Stimulated activated CD4-positive, alpha-beta T cell treated with anti-CD3 and anti-CD28 coated beads, Interleukin-15, amount 100 ng/mL, for 1 hour (primary cell): ENCODE results near the gene TELO2.

Experiments used
- DNase-seq, 2 donors: peaks; one replicate each; pipeline ENCODE4 v3.0.0-alpha.2; 2020; ENCODE audit warnings: low read depth in 1 of 2, low spot score in 1 of 2

Gene TELO2

GRCh38 chr16:1553946-1554825, 61.0 kb downstream of the TELO2 start:
- DNase-seq: no peak

- DNase-seq: no peak
These were observed 61.8 kb downstream of the TELO2 start for GRCh38 chr16:1554826-1555445.

GRCh38 chr16:1556254-1556653, 63.1 kb downstream of the TELO2 start:
- no peak for DNase-seq

GRCh38 chr16:1557074-1557473, 63.9 kb downstream of the TELO2 start:
- no peak for DNase-seq

GRCh38 chr16:1557576-1557975, 64.4 kb downstream of the TELO2 start:
- DNase-seq: no peak

GRCh38 chr16:1559446-1559975, 66.4 kb downstream of the TELO2 start:
- DNase-seq: no peak
